HG03064 (cell line): ENCODE data around the gene RBPMS2.

Source experiments
- ATAC-seq: cut with Tn5 transposase; IDR thresholded peaks from one replicate; pipeline ENCODE4 v1.9.1; 2021; ENCODE audit warnings: low read depth; ENCODE audit not compliant: unreplicated experiment

RBPMS2 gene

GRCh38 chr15:64731805-64732151 is 43.6 kb downstream of the RBPMS2 start:
- no peak for ATAC-seq

- ATAC-seq, result no peak
Observed at GRCh38 chr15:64731012-64731804, 44.2 kb downstream of the RBPMS2 start.

DNA sequence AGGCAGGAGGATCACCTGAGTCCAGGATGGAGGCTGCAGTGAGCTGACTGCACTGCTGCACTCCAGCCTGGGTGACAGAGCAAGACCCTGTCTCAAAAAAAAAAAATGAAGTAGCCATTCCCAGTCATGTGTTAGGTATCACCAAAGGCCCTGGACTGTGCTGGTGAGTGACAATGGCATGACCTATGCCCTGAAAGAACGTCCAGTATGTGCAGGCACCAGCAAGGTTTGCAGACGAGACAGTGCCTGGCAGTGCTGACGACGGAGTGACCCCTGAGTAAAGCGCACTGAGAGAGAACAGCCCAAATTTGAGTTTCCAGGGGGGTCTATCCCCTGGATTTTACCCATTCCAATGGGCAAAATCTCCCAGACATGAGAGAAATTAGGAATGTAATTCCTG is 45.2 kb downstream of the RBPMS2 start:
- no peak for ATAC-seq

- no peak for ATAC-seq
Observed at GRCh38 chr15:64720188-64720587, 55.2 kb downstream of the RBPMS2 start.

DNA sequence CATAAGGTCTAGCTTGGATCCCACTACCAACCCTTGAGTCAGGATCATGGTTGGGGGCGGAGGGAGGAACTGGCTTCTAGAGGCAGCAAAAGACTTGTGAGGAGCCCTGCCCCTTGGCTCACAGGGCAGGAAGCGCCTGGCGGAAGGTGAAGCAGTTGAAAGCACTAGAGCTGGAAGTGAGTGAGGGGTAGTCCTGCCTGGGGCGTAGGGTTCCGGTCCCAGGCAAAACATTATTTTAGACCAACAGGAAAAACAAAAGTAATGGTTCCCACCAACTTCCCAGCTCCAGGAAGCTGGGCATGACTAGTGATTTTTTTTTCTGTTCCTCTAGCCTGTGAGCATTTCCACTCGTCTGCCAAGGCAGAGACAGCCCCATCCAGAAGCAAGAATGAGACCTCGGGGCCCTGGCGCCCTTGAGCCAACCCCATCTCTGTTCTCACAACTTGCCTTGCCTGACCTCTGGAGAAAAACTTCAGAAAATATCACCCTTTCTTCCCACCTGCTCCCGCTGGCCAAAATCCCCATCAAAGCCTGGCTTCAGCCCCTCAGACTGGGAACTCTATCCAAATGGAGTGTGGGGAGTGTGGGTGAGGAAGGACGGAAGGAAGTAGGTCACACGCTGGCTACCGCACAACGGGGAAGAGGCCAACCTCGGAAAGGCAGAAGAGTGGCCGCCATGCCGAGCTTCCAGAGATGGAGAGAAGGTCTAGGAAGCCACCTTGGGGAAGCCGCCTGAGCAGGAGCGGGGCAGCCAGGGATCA is 57.5 kb downstream of the RBPMS2 start:
- ATAC-seq, result no peak

DNA sequence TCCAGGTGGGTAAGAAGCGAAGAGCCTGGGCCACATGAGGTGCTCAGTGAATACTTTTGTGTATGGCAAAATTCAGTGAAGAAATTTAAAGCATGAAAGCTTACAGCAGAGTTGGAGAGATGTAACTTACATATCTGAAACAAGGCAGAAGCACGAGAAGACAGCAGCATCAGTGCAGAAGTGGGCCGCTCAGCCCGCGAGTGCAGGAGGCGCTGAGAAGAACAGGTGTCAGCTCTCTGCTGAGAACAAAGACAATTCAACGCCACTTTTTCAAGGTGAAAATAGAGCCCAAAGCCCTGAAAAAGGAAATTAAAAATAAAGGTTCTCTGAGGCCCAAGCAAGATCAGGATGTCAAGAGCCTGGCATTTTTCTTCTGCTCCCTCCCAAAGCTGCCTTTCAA is 58.3 kb downstream of the RBPMS2 start:
- ATAC-seq, result no peak

- ATAC-seq, result no peak
Observed at GRCh38 chr15:64716452-64716851, 58.9 kb downstream of the RBPMS2 start.

GRCh38 chr15:64713592-64713991 is 61.8 kb downstream of the RBPMS2 start:
- ATAC-seq, result no peak

DNA sequence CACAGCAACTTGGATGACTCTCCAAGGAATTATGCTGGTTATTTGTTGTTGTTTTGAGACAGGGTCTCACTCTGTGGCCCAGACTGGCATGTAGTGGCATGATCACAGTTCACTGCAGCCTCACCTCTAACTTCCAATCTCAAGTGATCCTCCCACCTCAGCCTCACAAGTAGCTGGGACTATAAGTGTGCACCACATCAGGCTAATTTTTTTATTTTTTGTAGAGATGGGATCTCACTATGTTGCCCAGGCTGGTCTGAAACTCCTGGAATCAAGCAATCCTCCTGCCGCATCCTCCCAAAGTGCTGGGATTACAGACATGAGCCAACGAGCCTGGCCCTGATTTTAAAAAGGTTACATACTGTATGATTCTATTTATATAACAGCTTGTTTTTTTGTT is 63.0 kb downstream of the RBPMS2 start:
- no peak for ATAC-seq

- ATAC-seq, result no peak
Observed at GRCh38 chr15:64710676-64711428, 64.5 kb downstream of the RBPMS2 start.

- no peak for ATAC-seq
Observed at GRCh38 chr15:64706011-64706911, 69.1 kb downstream of the RBPMS2 start.

GRCh38 chr15:64705006-64705405 is 70.4 kb downstream of the RBPMS2 start:
- no peak for ATAC-seq

DNA sequence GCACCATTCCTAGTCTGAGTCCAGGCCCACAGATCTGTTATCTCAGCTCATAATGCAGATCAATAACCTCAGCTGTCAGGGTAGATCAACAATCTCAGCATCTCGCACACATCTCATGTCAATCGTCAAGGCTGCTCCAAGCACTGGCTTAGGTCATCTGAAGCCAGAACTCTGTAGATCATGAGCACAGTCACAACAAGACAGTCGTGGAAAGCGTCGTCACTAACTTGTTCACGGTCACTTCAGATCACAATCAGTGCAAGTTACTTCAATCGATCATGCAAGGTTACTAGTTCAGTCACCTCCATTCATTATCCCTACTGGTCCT is 71.8 kb downstream of the RBPMS2 start:
- ATAC-seq, result peak; percentile 8

DNA sequence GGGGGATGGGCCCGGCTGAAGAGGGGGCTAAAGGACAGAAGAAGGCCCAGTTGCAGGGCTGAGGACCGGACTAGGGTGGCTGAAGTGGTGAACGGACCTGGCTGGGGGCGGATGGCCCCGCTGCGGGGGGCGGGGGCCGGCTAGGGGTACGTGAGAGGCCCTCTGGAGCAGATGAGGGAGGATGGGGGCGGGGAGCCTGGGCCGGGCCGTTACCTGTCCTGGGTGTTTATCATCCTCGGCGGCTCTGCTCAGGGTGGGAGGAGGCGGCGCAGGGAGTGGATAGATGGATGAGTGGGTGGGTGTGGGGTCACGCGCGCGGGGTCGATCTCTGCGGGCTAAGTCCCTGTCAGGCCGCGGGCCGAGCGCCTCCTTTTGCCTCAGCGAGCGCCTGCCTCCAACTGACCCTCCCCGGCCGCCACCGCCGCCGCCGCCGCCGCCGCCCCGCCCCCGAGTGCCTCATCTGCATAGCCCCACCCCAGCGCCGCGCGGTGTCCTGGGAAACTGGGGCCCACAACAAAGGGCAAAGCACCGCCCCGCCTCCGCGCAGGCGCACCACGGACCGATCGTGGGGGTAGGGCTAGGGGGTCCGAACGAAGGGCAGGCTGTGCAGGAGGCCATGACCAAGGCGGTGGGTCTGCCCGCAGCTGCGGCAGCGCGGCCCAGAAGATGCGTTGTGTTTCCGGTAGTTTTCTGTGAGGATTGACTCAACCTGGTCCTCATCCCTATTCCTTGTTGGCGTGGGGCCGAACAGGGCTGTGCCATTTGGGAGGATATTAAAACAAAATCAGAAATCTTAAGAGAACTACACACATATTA is 72.4 kb downstream of the RBPMS2 start:
- ATAC-seq, result peak; percentile 65

DNA sequence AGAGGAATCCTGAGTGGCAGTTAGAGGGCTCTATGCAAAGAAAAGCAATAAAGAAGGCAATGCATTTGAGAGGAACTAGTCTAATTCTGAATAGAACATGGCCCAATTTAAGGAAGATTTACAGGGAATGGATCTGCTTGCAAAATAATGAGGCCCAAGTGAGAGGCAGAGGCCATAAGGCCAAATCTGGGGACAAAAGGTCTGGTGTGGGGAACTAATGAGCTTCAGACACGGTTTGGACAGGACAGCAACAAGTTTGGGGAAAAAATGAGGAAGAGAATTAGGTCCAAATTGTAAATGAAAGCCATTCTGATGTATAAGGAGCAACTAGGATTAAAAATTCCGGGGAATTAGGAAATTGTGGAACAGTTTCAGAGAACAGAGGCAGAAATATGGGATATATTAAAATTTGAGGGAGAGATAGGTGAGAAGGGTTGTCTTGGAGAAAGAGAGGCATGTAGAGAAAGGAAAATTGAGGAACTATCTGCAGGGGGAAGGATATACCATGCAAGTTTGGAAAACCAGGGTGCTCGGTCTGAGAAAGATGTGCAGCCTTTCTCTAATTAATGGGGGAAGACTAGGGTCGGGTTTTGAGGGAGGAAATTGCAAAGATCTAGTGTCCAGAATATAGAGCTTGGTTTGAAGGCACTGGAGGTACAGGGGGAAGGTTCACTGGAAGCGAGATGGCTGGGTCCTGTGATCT is 73.8 kb downstream of the RBPMS2 start:
- no peak for ATAC-seq

- ATAC-seq, result no peak
Observed at GRCh38 chr15:64701051-64701450, 74.3 kb downstream of the RBPMS2 start.

- ATAC-seq, result no peak
Observed at GRCh38 chr15:64699751-64700388, 75.5 kb downstream of the RBPMS2 start.

DNA sequence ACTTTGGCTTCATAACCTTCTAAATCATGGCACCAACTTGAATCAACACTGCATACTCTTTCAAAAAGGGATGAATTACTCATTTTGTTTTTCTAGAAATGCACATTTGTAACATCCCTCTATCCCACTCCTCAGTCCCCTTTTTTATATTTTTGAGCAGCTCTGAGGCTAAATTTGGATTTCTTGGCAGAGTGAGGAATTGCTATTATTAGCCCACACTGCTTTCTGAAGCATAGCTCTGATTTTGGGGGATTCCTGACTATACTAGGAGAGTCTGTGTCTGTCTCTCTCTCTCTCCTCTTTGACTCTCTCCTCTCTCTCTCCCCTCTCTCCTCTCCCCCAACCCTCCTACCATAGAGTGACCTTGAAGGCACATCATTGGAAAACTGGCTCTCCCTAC is 76.6 kb downstream of the RBPMS2 start:
- no peak for ATAC-seq

- no peak for ATAC-seq
Observed at GRCh38 chr15:64697911-64698369, 77.4 kb downstream of the RBPMS2 start.
